Mucosa of rectum (tissue), 2 donors: Measurements from ENCODE around the gene ITIH5.
"Not testable (repeated sequence)": the region's sequence is repeated elsewhere in the genome, so short reads cannot be mapped to it uniquely, and the experiment has no call there.

Experiments
- H3K27ac ChIP-seq, 2 donors: one replicate each; pipeline ENCODE4 v1.7.0; 2013; ENCODE audit warnings: inconsistent platforms in 2 of 2, low read depth in 2 of 2, low read length in 2 of 2
- H3K27me3 ChIP-seq, 2 donors: one replicate each; pipeline ENCODE4 v1.7.0; 2013; ENCODE audit warnings: low read length in 2 of 2; ENCODE audit not compliant: control insufficient read depth in 2 of 2, insufficient read depth in 2 of 2
- H3K36me3 ChIP-seq, 2 donors: one replicate each; pipeline ENCODE4 v1.7.0; 2013; ENCODE audit warnings: low read length in 2 of 2; ENCODE audit not compliant: control insufficient read depth in 2 of 2, insufficient read depth in 2 of 2
- H3K4me1 ChIP-seq, 2 donors: one replicate each; pipeline ENCODE4 v1.7.0; 2013; ENCODE audit warnings: low read length in 2 of 2, mild to moderate bottlenecking in 1 of 2; ENCODE audit not compliant: control insufficient read depth in 2 of 2, insufficient read depth in 2 of 2
- H3K4me3 ChIP-seq, 2 donors: one replicate each; pipeline ENCODE4 v1.7.0; 2013; ENCODE audit warnings: low read length in 2 of 2
- H3K9ac ChIP-seq, 2 donors: one replicate each; pipeline ENCODE4 v1.7.0; 2013; ENCODE audit warnings: low read length in 2 of 2, low read depth in 1 of 2, mild to moderate bottlenecking in 1 of 2
- H3K9me3 ChIP-seq, 2 donors: one replicate each; pipeline ENCODE4 v1.7.0; 2013; ENCODE audit warnings: low read length in 2 of 2; ENCODE audit not compliant: control insufficient read depth in 2 of 2
- donor health status: healthy.
- donor health status: Normal muscosa, but diverticular disease.

The ITIH5 gene

DNA sequence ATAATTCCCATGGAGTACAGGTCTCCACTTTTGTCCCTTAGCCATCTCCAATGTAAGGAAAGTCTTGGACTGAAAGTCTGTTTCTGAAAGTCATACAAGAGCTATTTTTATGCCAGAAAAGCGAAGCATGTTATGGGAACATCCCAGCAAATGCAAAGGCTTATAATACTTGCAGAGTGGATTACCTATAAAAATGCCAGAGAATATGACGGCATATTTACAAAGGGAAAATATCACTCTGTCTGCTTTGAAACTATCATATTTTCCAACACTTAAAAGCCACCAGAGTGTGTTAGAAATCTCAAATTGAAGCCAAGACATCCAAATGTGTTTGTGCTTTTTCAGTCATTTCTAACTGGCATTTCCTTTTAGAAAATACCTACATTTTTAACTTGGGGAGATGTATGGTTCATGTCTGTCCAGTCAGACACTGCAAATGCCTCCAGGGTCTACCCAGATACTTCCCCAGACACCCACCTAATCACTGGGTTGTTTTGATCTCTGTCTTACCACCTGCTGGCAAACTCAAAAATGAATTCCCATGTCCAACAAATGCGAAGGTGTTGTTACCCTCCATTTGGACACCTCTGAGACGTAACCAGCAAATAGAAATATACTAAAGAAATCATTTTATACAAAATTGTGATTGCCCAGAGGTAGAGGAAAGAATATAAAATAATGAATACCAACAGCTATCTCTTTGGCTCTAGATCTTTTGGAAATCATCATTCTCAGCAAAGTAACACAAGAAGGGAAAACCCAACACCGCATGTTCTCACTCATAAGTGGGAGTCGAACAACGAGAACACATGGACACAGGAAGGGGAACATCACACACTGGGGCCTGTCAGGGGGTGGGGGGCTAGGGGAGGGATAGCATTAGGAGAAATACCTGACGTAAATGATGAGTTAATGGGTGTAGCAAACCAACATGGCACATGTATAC lies 37.6 kb upstream of the ITIH5 start:
- Histone ChIP-seq H3K27me3 (peaks cover 0 to 2% of the 10 kb centered on the region in 2 donors), H3K4me3 (no peak overlapping the region), H3K9ac (no peak overlapping the region), H3K4me1 (no peaks in the 10 kb centered on the region), H3K27ac (no peak overlapping the region), H3K36me3 (no peaks in the 10 kb centered on the region), H3K9me3 (no peaks in the 10 kb centered on the region)

- no peaks in the 10 kb centered on the region for H3K4me1 ChIP-seq
- no peak within 1 kb of the TSS for H3K9ac ChIP-seq
- peaks cover 0 to 2% of the 10 kb centered on the region in 2 donors for H3K27me3 ChIP-seq
- H3K4me3 ChIP-seq: no peak within 1 kb of the TSS
- no peaks in the 10 kb centered on the region for H3K36me3 ChIP-seq
- no peaks in the 10 kb centered on the region for H3K9me3 ChIP-seq
- no peak within 1 kb of the TSS for H3K27ac ChIP-seq
Measured at GRCh38 chr10:7703140-7703539, 36.4 kb upstream of the ITIH5 start, which contains the start of gene ITIH2. TSS of gene ITIH2 (plus strand) at chr10:7703316. CDS start at chr10:7703435, 119 bp downstream.

DNA sequence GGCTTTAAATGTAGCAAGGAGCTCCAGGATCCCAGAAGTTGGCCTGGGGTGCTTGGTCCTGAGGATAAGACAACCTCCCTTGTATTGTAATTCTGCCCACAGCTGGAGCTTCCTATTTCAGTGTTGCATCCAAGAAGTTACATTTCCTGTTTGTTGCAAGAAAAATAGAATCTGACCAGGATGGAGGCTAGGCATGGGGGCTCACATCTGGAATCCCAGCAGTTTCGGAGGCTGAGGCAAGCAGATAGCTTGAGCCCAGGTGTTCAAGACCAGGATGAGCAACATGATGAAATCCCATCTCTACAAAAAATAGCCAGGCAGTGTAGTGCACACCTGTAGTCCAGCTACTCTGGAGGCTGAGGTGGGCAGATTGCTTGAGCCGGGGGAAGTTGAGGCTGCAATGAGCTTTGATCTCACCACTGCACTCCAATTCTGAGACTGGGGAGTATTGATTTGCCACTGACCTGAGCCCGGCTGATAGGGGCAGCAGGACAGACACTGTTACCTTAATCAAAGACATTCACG lies 35.6 kb upstream of the ITIH5 start:
- H3K4me1 ChIP-seq: no peaks in the 10 kb centered on the region
- no peak overlapping the region for H3K9ac ChIP-seq
- peaks cover 0 to 2% of the 10 kb centered on the region in 2 donors for H3K27me3 ChIP-seq
- no peaks in the 10 kb centered on the region for H3K36me3 ChIP-seq
- no peak overlapping the region for H3K27ac ChIP-seq
- H3K9me3 ChIP-seq: no peaks in the 10 kb centered on the region
- H3K4me3 ChIP-seq: no peak overlapping the region

DNA sequence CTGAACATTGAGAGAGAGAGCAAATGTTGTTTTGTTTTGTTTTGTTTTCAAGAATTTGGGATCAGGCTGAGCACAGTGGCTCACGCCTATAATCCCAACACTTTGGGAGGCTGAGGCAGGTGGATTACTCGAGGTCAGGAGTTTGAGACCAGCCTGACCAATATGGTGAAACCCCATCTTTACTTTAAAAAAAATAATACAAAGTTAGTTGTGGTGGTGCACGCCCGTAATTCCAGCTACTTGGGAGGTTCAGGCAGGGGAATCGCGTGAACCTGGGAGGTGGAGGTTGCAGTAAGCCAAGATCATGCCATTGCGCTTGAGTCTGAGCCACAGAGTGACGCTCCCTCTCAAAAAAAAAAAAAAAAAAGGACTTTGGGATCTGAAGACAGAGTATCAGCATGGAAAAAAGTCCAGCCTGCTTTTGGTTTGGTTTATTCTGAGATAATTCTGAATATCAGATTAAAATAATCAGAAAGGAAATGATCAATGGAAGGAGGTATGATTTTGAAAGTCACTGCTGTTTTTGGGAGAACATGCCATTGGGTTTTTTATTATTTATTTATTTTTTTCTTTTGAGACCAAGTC lies 34.5 kb upstream of the ITIH5 start:
- Histone ChIP-seq H3K4me3 (no peak overlapping the region), H3K9me3 (no peaks in the 10 kb centered on the region), H3K4me1 (no peaks in the 10 kb centered on the region), H3K36me3 (no peaks in the 10 kb centered on the region), H3K27ac (no peak overlapping the region), H3K9ac (no peak overlapping the region), H3K27me3 (peaks cover 0 to 2% of the 10 kb centered on the region in 2 donors)

DNA sequence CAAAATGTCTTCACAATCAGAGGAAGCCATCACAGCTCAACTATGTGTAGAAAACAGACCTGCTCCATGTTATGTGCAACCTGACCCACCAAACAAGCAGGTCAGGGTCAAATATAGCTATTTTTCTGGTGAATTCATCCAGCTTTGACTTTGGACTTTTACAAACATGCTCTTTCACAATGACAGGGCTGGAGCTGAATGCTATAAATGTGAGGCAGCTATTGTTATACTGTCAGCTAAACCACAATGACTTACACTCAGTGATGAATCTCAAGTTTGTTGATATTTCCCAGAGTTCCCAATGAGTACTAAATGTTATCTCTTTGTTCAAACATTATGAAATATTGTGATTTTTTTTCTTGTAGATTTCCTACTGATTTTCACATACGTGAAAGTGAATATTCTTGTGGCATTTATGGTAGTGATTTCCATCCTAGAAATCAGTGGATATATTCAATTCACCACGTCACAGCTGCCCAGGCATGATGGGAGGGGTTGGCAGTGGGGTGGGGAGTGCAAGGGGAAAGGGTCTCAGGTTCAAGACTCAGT lies 33.9 kb upstream of the ITIH5 start:
- Histone ChIP-seq H3K27me3 (peaks cover 0 to 2% of the 10 kb centered on the region in 2 donors), H3K9me3 (no peaks in the 10 kb centered on the region), H3K27ac (no peak overlapping the region)

GRCh38 chr10:7697426-7697825 lies 30.7 kb upstream of the ITIH5 start:
- Histone ChIP-seq H3K4me1 (no peaks in the 10 kb centered on the region), H3K27ac (no peak overlapping the region), H3K9ac (no peak overlapping the region), H3K36me3 (no peaks in the 10 kb centered on the region), H3K27me3 (no peaks in the 10 kb centered on the region), H3K4me3 (no peak overlapping the region), H3K9me3 (no peaks in the 10 kb centered on the region)

More for the DNA sequence above, 33.9 kb upstream of the ITIH5 start:
- Histone ChIP-seq H3K4me3 (no peak overlapping the region), H3K4me1 (no peaks in the 10 kb centered on the region), H3K9ac (no peak overlapping the region), H3K36me3 (no peaks in the 10 kb centered on the region)

GRCh38 chr10:7696545-7696944 lies 29.8 kb upstream of the ITIH5 start:
- Histone ChIP-seq H3K9me3 (no peaks in the 10 kb centered on the region), H3K4me3 (no peak overlapping the region), H3K27ac (no peak overlapping the region), H3K4me1 (no peaks in the 10 kb centered on the region), H3K36me3 (no peaks in the 10 kb centered on the region), H3K27me3 (no peaks in the 10 kb centered on the region), H3K9ac (no peak overlapping the region)

DNA sequence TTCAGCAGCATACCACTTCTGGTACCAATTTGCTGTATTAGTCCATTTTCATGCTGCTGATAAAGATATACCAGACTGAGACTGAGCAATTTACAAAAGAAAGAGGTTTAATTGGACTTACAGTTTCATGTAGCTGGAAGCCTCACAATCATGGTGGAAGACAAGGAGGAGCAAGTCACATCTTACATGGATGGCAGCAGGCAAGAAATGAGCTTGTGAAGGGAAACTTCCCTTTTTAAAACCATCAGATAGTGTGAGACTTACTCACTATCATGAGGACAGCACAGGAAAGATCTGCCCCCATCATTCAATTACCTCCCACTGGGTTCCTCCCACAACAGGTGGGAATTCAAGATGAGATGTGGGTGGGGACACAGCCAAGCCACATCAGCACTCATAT lies 26.4 kb upstream of the ITIH5 start:
- not testable (repeated sequence) for H3K4me1 ChIP-seq, H3K36me3 ChIP-seq, H3K4me3 ChIP-seq, H3K9me3 ChIP-seq, H3K9ac ChIP-seq, H3K27me3 ChIP-seq, H3K27ac ChIP-seq

- not testable (repeated sequence) for H3K4me3 ChIP-seq, H3K36me3 ChIP-seq, H3K27me3 ChIP-seq, H3K9me3 ChIP-seq, H3K9ac ChIP-seq, H3K4me1 ChIP-seq, H3K27ac ChIP-seq
Measured at GRCh38 chr10:7692368-7692767, 25.6 kb upstream of the ITIH5 start.
